Measurements from ENCODE around the gene TBX21. TPM values are rescaled to one million over a fixed set of nuclear protein-coding genes. Genes with fewer than 3 reads are reported as not detected.

The TBX21 gene
- total RNA-seq, 1 experiment from 2014 or later = not detected

GRCh38 chr17:47707056-47707804 lies 25.8 kb upstream of the TBX21 start:
- peak; percentile 27; the same call in 1 of the 2 replicates for ATAC-seq

DNA sequence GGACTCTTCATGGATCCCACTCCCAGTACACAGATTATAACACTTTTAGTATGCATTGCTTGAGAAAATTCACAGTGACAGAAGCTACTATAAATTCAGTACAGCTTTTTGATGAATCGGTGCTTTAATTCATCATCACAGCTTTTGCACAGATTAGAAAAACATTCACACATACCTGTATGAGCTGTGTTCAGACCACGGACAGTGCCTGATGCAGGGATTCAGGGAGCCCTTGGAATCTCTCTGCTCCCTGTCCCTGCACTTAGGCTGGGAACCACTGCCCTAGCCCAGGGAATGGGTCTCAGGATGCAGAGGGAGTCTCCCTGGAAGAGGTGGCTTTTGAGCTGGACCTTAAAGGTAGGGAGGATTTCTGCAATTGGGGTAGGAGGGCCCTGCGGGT lies 25.2 kb upstream of the TBX21 start:
- ATAC-seq (0 out of 2 replicates have a peak, but pooled peaks have one; percentile 8), DNase-seq (no peak)
- Histone ChIP-seq H3K36me3 (ENCODE audit: low read depth, low read length) (no peaks in the 10 kb centered on the region), H3K4me2 (ENCODE audit: low read length) (no peak overlapping the region), H3K4me3 (ENCODE audit: low read length) (no peak overlapping the region), H3K79me2 (ENCODE audit: low read length) (no peaks in the 10 kb centered on the region), H3K4me1 (ENCODE audit: insufficient read depth, low read length) (no peaks in the 10 kb centered on the region), H3F3A (ENCODE audit: low read length, unreplicated experiment) (no peaks in the 10 kb centered on the region), H3K27me3 (ENCODE audit: low read length) (peaks cover 6% of the 10 kb centered on the region; the same call in 1 of the 2 replicates), H3K9me2 (replicated peaks; ENCODE audit: low read length) (no peaks in the 10 kb centered on the region), H3K9me3 (ENCODE audit: low read length) (no peaks in the 10 kb centered on the region), H3K27ac (ENCODE audit: low read length) (no peak overlapping the region), H3K9ac (ENCODE audit: low read length) (no peak overlapping the region), H4K20me1 (ENCODE audit: low read length) (no peaks in the 10 kb centered on the region), H2AFZ (ENCODE audit: low read length) (no peak overlapping the region)
- CTCF ChIA-PET = interaction anchor here (0.5 kb wide), 1 partner anchor 208 kb away, joined by 5 read pairs; no protein-coding TSS in a partner anchor
- POLR2A ChIA-PET (ENCODE audit: unreplicated experiment) = interaction anchor here (0.6 kb wide), 1 partner anchor 63 kb away, joined by 4 read pairs; no protein-coding TSS in a partner anchor
- TF ChIP-seq EZH2 (IDR thresholded peaks at IDR 0.05; ENCODE audit: low read length, unreplicated experiment) = no peak
- TF ChIP-seq EZH2phosphoT487 (IDR thresholded peaks at IDR 0.05; ENCODE audit: borderline replicate concordance, low read length) = no peak
- intact Hi-C loops (cut with micrococcal nuclease) = no loop called here
- no TSS peak for BruUV-seq (replicated peaks)

More at GRCh38 chr17:47707056-47707804, 25.8 kb upstream of the TBX21 start:
- Histone ChIP-seq H2AFZ (ENCODE audit: low read length) (no peak overlapping the region), H3K9me2 (replicated peaks; ENCODE audit: low read length) (no peaks in the 10 kb centered on the region), H3K79me2 (ENCODE audit: low read length) (no peaks in the 10 kb centered on the region), H3K4me1 (ENCODE audit: insufficient read depth, low read length) (no peaks in the 10 kb centered on the region), H3K9ac (ENCODE audit: low read length) (no peak overlapping the region), H3K9me3 (ENCODE audit: low read length) (no peaks in the 10 kb centered on the region), H3K4me2 (ENCODE audit: low read length) (no peak overlapping the region), H3K36me3 (ENCODE audit: low read depth, low read length) (no peaks in the 10 kb centered on the region), H4K20me1 (ENCODE audit: low read length) (no peaks in the 10 kb centered on the region), H3F3A (ENCODE audit: low read length, unreplicated experiment) (no peaks in the 10 kb centered on the region), H3K27me3 (ENCODE audit: low read length) (0 out of 2 replicates have a peak, but pooled peaks cover under 1% of the 10 kb centered on the region), H3K27ac (ENCODE audit: low read length) (no peak overlapping the region), H3K4me3 (ENCODE audit: low read length) (no peak overlapping the region)
- CTCF ChIA-PET = interaction anchor here (0.5 kb wide), 1 partner anchor 207 kb away, joined by 5 read pairs; no protein-coding TSS in a partner anchor
- TF ChIP-seq EZH2 (IDR thresholded peaks at IDR 0.05; ENCODE audit: low read length, unreplicated experiment) (no peak), EZH2phosphoT487 (IDR thresholded peaks at IDR 0.05; ENCODE audit: borderline replicate concordance, low read length) (no peak)
- TF ChIP-seq, protein P1, sequence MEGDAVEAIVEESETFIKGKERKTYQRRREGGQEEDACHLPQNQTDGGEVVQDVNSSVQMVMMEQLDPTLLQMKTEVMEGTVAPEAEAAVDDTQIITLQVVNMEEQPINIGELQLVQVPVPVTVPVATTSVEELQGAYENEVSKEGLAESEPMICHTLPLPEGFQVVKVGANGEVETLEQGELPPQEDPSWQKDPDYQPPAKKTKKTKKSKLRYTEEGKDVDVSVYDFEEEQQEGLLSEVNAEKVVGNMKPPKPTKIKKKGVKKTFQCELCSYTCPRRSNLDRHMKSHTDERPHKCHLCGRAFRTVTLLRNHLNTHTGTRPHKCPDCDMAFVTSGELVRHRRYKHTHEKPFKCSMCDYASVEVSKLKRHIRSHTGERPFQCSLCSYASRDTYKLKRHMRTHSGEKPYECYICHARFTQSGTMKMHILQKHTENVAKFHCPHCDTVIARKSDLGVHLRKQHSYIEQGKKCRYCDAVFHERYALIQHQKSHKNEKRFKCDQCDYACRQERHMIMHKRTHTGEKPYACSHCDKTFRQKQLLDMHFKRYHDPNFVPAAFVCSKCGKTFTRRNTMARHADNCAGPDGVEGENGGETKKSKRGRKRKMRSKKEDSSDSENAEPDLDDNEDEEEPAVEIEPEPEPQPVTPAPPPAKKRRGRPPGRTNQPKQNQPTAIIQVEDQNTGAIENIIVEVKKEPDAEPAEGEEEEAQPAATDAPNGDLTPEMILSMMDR (conservative IDR thresholded peaks at IDR 0.05; ENCODE audit: low read depth, low read length) = no peak
- no peak for DNase-seq
- no TSS peak for BruUV-seq (replicated peaks)
- POLR2A ChIA-PET (ENCODE audit: unreplicated experiment) = no interaction called here
- intact Hi-C loops (cut with micrococcal nuclease) = no loop called here

GRCh38 chr17:47708312-47708863 lies 24.6 kb upstream of the TBX21 start:
- no peak for DNase-seq
- ChIA-PET POLR2A (ENCODE audit: unreplicated experiment) (interaction anchor here (0.6 kb wide), 1 partner anchor 64 kb away, joined by 4 read pairs; no protein-coding TSS in a partner anchor), CTCF (interaction anchor here (0.5 kb wide), 1 partner anchor 11 kb away, joined by 3 read pairs; no protein-coding TSS in a partner anchor)
- Histone ChIP-seq H4K20me1 (ENCODE audit: low read length) (no peaks in the 10 kb centered on the region), H3K4me1 (ENCODE audit: insufficient read depth, low read length) (no peaks in the 10 kb centered on the region), H3K9me2 (replicated peaks; ENCODE audit: low read length) (no peaks in the 10 kb centered on the region), H2AFZ (ENCODE audit: low read length) (no peak overlapping the region), H3K9ac (ENCODE audit: low read length) (no peak overlapping the region), H3K36me3 (ENCODE audit: low read depth, low read length) (no peaks in the 10 kb centered on the region), H3K4me3 (ENCODE audit: low read length) (no peak overlapping the region), H3K27ac (ENCODE audit: low read length) (no peak overlapping the region), H3F3A (ENCODE audit: low read length, unreplicated experiment) (no peaks in the 10 kb centered on the region), H3K27me3 (ENCODE audit: low read length) (peaks cover 6% of the 10 kb centered on the region; the same call in 1 of the 2 replicates), H3K4me2 (ENCODE audit: low read length) (no peak overlapping the region), H3K9me3 (ENCODE audit: low read length) (no peaks in the 10 kb centered on the region), H3K79me2 (ENCODE audit: low read length) (no peaks in the 10 kb centered on the region)
- TF ChIP-seq, protein P1 (conservative IDR thresholded peaks at IDR 0.05; ENCODE audit: low read depth, low read length) = no peak
- TF ChIP-seq EZH2 (IDR thresholded peaks at IDR 0.05; ENCODE audit: low read length, unreplicated experiment) (no peak), EZH2phosphoT487 (IDR thresholded peaks at IDR 0.05; ENCODE audit: borderline replicate concordance, low read length) (no peak)
- ATAC-seq = no peak
- no TSS peak for BruUV-seq (replicated peaks)
- intact Hi-C loops (cut with micrococcal nuclease) = no loop called here
